ENCODE measurements around the gene TRABD2A.
"Not testable (repeated sequence)": the region's sequence is repeated elsewhere in the genome, so short reads cannot be mapped to it uniquely, and the experiment has no call there.

The TRABD2A gene

GRCh38 chr2:84878459-84878858 lies 2.4 kb downstream of the TRABD2A start:
- TF ChIP-seq CTCF (IDR thresholded peaks at IDR 0.05; ENCODE audit: low read depth, low read length), result no peak
- no peak for DNase-seq (ENCODE audit: extremely low read depth, low read depth)

- DNase-seq (ENCODE audit: extremely low read depth, low read depth), result no peak
- no peak for TF ChIP-seq CTCF (IDR thresholded peaks at IDR 0.05; ENCODE audit: low read depth, low read length)
Measured at GRCh38 chr2:84876369-84876768, 4.5 kb downstream of the TRABD2A start.

- DNase-seq (ENCODE audit: extremely low read depth, low read depth), result not testable (repeated sequence)
Measured at GRCh38 chr2:84875619-84876018, 5.3 kb downstream of the TRABD2A start.

GRCh38 chr2:84875213-84875560 lies 5.7 kb downstream of the TRABD2A start:
- no peak for DNase-seq (ENCODE audit: extremely low read depth, low read depth)
- no peak for TF ChIP-seq CTCF (IDR thresholded peaks at IDR 0.05; ENCODE audit: low read depth, low read length)

GRCh38 chr2:84874381-84875212 lies 6.3 kb downstream of the TRABD2A start:
- DNase-seq (ENCODE audit: extremely low read depth, low read depth), result no peak
- no peak for TF ChIP-seq CTCF (IDR thresholded peaks at IDR 0.05; ENCODE audit: low read depth, low read length)

- no peak for DNase-seq (ENCODE audit: extremely low read depth, low read depth)
- TF ChIP-seq CTCF (IDR thresholded peaks at IDR 0.05; ENCODE audit: low read depth, low read length), result no peak
Measured at GRCh38 chr2:84873350-84873749, 7.5 kb downstream of the TRABD2A start.

GRCh38 chr2:84872691-84873090 lies 8.2 kb downstream of the TRABD2A start:
- not testable (repeated sequence) for DNase-seq (ENCODE audit: extremely low read depth, low read depth)

GRCh38 chr2:84870306-84870705 lies 10.6 kb downstream of the TRABD2A start:
- TF ChIP-seq CTCF (IDR thresholded peaks at IDR 0.05; ENCODE audit: low read depth, low read length), result no peak
- DNase-seq (ENCODE audit: extremely low read depth, low read depth), result no peak

- not testable (repeated sequence) for DNase-seq (ENCODE audit: extremely low read depth, low read depth)
Measured at GRCh38 chr2:84868327-84868726, 12.6 kb downstream of the TRABD2A start.

Measured in AG09319 (cell line).